GM10847 (cell line): ENCODE results near the gene CACNG1.

Source experiments
- POLR2A ChIP-seq: IDR thresholded peaks from 2 replicates; pipeline ENCODE4 v1.6.1; 2011; ENCODE audit not compliant: insufficient read length; ENCODE audit errors: extremely low read depth

Gene CACNG1

DNA sequence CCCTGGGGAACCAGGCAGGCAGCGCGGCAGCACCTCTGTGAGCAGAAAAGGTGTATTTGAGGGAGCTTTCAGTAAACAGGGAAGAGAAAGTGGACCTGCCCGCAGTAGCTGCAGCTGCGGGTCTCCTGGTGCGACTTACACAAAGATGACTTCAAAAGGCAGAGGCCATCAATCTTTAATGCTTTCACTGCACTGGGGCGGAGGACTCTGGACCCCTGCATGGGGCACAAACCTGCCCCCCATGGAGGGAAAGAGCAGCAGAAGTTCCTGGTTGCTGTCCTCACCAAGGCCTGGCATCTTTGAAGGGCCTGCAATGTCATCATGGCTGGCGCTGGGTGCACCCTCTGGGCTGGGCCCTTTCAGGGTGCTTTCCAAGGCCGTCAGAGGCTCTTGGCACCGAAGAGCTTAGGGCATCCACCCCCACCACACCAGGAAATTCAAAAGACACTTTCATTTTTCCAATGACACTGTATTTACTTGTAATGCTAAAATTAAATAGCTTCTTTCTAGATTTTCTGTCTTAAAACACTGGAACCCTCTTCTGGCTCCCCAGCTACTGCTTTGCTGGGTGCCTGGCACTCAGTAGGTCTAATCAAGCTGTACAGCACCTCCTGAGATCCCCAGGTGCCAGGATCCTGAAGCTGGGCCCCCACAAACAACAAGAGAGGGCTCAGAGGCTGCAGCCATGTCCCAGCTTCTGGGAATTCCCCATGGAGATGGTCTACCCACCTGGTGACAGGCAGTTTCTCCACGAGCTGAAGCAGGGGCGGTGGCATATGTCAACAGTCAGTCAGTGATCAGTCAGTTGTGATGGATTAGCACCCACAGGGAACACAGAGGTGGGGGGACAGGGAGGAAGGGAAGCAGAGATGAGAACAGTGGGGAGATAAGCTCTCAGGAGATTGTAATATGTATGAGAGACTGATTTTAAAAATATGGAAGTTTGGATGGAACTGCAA, 2.1 kb upstream of the CACNG1 start:
- TF ChIP-seq POLR2A, result no peak

DNA sequence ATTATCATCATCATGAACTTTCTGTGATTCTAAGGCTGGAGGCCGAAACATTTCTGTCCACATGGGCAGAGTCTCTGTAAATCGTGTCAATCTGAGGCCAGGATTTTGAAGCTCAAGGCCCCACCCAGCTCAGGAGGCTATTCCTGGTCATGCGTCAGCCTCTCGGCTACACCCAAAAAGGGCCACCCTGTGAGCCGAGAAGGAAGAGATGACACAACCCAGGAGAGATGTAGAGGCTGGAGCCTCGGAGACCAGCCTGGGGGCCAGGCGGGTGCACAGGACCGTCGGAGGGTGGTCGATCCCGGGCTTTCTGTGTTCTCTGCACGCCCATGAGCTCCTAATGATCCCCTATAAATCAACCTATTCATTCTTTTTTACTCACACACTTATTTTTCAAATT, 1.1 kb upstream of the CACNG1 start:
- TF ChIP-seq POLR2A, result no peak

DNA sequence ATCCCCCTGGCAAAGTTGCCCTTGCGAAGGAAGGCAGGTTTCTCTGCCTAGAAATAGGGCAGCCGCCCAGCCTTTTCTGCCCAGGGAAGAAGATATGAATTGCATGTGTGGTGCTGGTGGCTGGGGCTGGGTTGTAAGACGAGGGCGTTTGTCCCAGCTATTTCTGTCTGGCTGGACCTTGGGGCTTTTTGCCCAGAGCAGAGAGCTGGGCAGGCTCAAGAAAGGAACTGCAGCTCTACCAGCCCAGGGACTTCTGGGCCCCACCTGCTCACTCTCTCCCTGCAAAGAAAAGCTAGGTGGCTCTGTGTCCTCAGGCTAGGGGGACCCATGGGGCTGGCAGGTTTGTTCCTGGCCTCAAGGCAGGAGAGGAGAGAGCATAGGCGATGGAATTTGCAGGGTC, 586 bp downstream of the CACNG1 start:
- TF ChIP-seq POLR2A, result no peak

- TF ChIP-seq POLR2A, result no peak
Measured at GRCh38 chr17:67046398-67046797, 2.0 kb downstream of the CACNG1 start.

- no peak for TF ChIP-seq POLR2A
Measured at GRCh38 chr17:67047382-67047781, 3.0 kb downstream of the CACNG1 start.

GRCh38 chr17:67049025-67049739, 4.8 kb downstream of the CACNG1 start:
- TF ChIP-seq POLR2A, result no peak

DNA sequence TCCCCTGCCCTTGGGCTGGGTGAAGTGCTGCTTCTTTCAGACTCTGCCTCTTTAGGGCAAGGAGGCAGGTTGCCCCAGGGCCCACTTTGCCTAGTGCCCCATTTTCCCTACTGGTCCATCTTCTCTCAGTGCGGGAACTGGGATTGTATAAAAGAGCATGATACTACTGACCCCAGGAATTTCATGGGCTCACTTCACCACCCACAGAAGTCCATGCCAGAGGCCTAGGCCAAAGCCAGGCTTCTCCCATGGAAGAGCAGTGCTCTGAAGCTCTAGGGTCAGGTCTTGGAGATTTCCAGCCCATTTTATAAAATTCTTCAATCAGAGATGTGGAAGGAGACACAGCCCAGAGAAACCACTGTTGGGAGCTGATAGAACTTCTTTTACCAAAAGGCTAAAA, 5.7 kb downstream of the CACNG1 start:
- no peak for TF ChIP-seq POLR2A

GRCh38 chr17:67050471-67051154, 6.3 kb downstream of the CACNG1 start:
- TF ChIP-seq POLR2A, result no peak

- no peak for TF ChIP-seq POLR2A
Measured at GRCh38 chr17:67051155-67051538, 6.8 kb downstream of the CACNG1 start.

- TF ChIP-seq POLR2A, result no peak
Measured at GRCh38 chr17:67051837-67052236, 7.5 kb downstream of the CACNG1 start.

- no peak for TF ChIP-seq POLR2A
Measured at GRCh38 chr17:67052720-67053437, 8.5 kb downstream of the CACNG1 start.

DNA sequence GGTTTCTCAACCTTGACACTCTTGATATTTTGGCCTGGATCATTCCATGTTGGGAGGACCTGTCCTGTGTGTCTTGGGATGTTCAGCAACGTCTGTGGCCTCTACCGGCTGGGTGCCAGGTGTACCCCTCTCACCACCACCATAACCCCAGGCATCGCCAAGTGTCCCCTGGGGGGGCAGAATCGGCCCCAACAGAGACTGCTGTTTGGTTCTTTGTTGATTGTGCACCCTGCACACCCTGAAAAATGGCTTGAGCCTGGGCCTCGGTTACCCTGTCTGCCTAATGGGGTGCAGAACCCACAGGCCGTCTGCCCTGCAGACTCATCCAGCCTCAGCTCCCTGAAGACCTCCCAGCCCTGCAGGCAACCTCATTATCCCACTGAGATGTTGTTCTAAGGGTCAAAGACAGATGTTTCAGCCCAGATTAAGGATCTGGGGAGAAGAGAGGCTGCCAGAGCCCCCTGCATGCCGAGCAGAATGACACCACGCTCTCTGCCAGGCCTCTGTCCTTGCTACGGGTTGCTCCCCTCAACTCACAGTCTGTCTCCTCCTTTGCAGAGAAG, 9.2 kb downstream of the CACNG1 start:
- TF ChIP-seq POLR2A, result no peak

GRCh38 chr17:67054011-67054591, 9.7 kb downstream of the CACNG1 start:
- no peak for TF ChIP-seq POLR2A

DNA sequence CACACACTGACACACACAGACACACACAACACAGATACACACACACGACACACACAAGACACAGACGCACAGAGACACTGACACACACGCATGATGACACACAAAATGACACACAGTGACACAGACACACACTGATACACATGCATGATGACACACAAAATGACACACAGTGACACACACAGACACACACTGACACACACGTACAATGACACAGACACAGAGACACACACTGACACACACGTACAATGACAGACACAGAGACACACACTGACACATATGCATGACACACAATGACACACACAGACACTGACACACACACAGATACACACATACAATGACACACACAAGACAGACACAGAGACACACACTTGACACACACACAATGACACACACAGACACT, 10.3 kb downstream of the CACNG1 start:
- TF ChIP-seq POLR2A, result no peak
